Thyroid gland (tissue), 4 donors: ENCODE results near the gene NR2F1-AS1. TPM values are rescaled to one million over a fixed set of nuclear protein-coding genes. Genes with fewer than 3 reads are reported as not detected.

Source experiments
- DNase-seq, 2 donors: peaks; one replicate each; pipeline ENCODE4 v3.0.0-alpha.2; 2019
- H3K27ac ChIP-seq, 3 donors: fragments of 200-600 bp; sonication (generic); 1 replicate in 2 of 3; 2 replicates in 1 of 3; pipeline ENCODE4 v1.5.1; 2016 to 2019; ENCODE audit warnings: mild to moderate bottlenecking in 1 of 3, moderate library complexity in 1 of 3
- H3K27me3 ChIP-seq: fragments of 200-600 bp; sonication (generic); one replicate; pipeline ENCODE4 v1.5.1; 2019
- H3K36me3 ChIP-seq, 2 donors: fragments of 200-600 bp; sonication (generic); one replicate each; pipeline ENCODE4 v1.5.1; 2016 to 2019
- H3K4me1 ChIP-seq, 2 donors: fragments of 200-600 bp; sonication (generic); one replicate each; pipeline ENCODE4 v1.5.1; 2017 to 2019
- H3K4me3 ChIP-seq, 3 donors: fragments of 200-600 bp; sonication (generic); replicated peaks in 1 of 3; 1 replicate in 2 of 3; 2 replicates in 1 of 3; pipeline ENCODE4 v1.5.1; 2016; ENCODE audit warnings: mild to moderate bottlenecking in 1 of 3
- H3K9me3 ChIP-seq: fragments of 200-600 bp; sonication (generic); one replicate; pipeline ENCODE4 v1.5.1; 2017
- POLR2A ChIP-seq, 2 donors: fragments of 450-650 bp; IDR thresholded peaks; one replicate each; pipeline ENCODE4 v1.6.1; 2017; ENCODE audit warnings: antibody characterized with exemption in 2 of 2, mild to moderate bottlenecking in 2 of 2, moderate library complexity in 1 of 2
- WGBS, 2 donors: methylation state at CpG; one replicate each; pipeline ENCODE4 v1.1.5; 2017; 5-methylcytosine and 5-hydroxymethylcytosine counted together
- intact Hi-C: fragments of 100-400 bp; cut with DNase I; formaldehyde crosslinking; loops from one replicate; pipeline ENCODE4 v1.15.1; 2023
- total RNA-seq, 4 donors: library from RNA; depleted of rRNA; stranded (reverse); fragments of >200 nt; gene quantifications; one replicate each; pipeline ENCODE4 v1.2.3, GENCODE V29; 2016
- TF ChIP-seq, protein P1 (sequence below), 6 experiments: fragments of 200-600 bp in 3 of 6; fragments of 450-650 bp in 3 of 6; sonication (generic) in 3 of 6; IDR thresholded peaks; one replicate each; pipeline ENCODE4 v1.5.1; 2016 to 2019; ENCODE audit warnings: antibody characterized with exemption in 6 of 6, mild to moderate bottlenecking in 2 of 6, inconsistent platforms in 1 of 6, moderate library complexity in 1 of 6

Gene NR2F1-AS1
- total RNA-seq, 4 donors from 2014 or later = 4.1 to 13.8 (median 10.1) TPM

GRCh38 chr5:93600409-93601070 lies 19.5 kb upstream of the NR2F1-AS1 start:
- Histone ChIP-seq H3K27me3 (peaks cover 67% of the 10 kb centered on the region), H3K9me3 (no peaks in the 10 kb centered on the region), H3K27ac (no peak overlapping the region), H3K4me3 (no peak overlapping the region), H3K36me3 (no peaks in the 10 kb centered on the region), H3K4me1 (peaks cover 0 to 22% of the 10 kb centered on the region in 2 donors)
- WGBS, 2 donors = 25 to 27% methylated on average over 8 of the region's 8 CpGs
- TF ChIP-seq, protein P1, sequence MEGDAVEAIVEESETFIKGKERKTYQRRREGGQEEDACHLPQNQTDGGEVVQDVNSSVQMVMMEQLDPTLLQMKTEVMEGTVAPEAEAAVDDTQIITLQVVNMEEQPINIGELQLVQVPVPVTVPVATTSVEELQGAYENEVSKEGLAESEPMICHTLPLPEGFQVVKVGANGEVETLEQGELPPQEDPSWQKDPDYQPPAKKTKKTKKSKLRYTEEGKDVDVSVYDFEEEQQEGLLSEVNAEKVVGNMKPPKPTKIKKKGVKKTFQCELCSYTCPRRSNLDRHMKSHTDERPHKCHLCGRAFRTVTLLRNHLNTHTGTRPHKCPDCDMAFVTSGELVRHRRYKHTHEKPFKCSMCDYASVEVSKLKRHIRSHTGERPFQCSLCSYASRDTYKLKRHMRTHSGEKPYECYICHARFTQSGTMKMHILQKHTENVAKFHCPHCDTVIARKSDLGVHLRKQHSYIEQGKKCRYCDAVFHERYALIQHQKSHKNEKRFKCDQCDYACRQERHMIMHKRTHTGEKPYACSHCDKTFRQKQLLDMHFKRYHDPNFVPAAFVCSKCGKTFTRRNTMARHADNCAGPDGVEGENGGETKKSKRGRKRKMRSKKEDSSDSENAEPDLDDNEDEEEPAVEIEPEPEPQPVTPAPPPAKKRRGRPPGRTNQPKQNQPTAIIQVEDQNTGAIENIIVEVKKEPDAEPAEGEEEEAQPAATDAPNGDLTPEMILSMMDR (IDR thresholded peaks at IDR 0.05) = no peak
- TF ChIP-seq POLR2A (IDR thresholded peaks at IDR 0.05) = no peak
- intact Hi-C loops = loop anchor here (10.0 kb wide), 1 partner anchor 304 kb away; no protein-coding TSS in a partner anchor
- DNase-seq = no peak

GRCh38 chr5:93599399-93600120 lies 18.5 kb upstream of the NR2F1-AS1 start:
- intact Hi-C loops = loop anchor here (10.0 kb wide), 1 partner anchor 305 kb away; no protein-coding TSS in a partner anchor
- TF ChIP-seq, protein P1 (IDR thresholded peaks at IDR 0.05) = no peak
- TF ChIP-seq POLR2A (IDR thresholded peaks at IDR 0.05) = no peak
- H3K4me3 ChIP-seq = no peak overlapping the region
- WGBS, 2 donors = 17 to 38% methylated on average over 17 of the region's 17 CpGs
- H3K27ac ChIP-seq = no peak overlapping the region
- DNase-seq = no peak
- peaks cover 0 to 24% of the 10 kb centered on the region in 2 donors for H3K4me1 ChIP-seq
- H3K27me3 ChIP-seq = peaks cover 67% of the 10 kb centered on the region
- H3K9me3 ChIP-seq = no peaks in the 10 kb centered on the region
- no peaks in the 10 kb centered on the region for H3K36me3 ChIP-seq

- H3K4me3 ChIP-seq = no peak overlapping the region
- H3K36me3 ChIP-seq = no peaks in the 10 kb centered on the region
- 26 to 29% methylated on average over 5 of the region's 5 CpGs for WGBS, 2 donors
Measured at GRCh38 chr5:93599001-93599379, 18.0 kb upstream of the NR2F1-AS1 start.

GRCh38 chr5:93598091-93599000 lies 17.3 kb upstream of the NR2F1-AS1 start:
- Histone ChIP-seq H3K4me3 (no peak overlapping the region), H3K9me3 (no peaks in the 10 kb centered on the region), H3K36me3 (no peaks in the 10 kb centered on the region), H3K4me1 (peaks cover 0 to 16% of the 10 kb centered on the region in 2 donors), H3K27ac (no peak overlapping the region), H3K27me3 (peaks cover 67% of the 10 kb centered on the region)
- intact Hi-C loops = no loop called here
- WGBS, 2 donors = 29 to 46% methylated on average over 28 of the region's 28 CpGs
- no peak for TF ChIP-seq POLR2A (IDR thresholded peaks at IDR 0.05)
- TF ChIP-seq, protein P1 (IDR thresholded peaks at IDR 0.05) = no peak
- no peak for DNase-seq

More at GRCh38 chr5:93599001-93599379, 18.0 kb upstream of the NR2F1-AS1 start:
- intact Hi-C loops = no loop called here
- peaks cover 66% of the 10 kb centered on the region for H3K27me3 ChIP-seq
- H3K27ac ChIP-seq = no peak overlapping the region
- TF ChIP-seq, protein P1 (IDR thresholded peaks at IDR 0.05) = no peak
- TF ChIP-seq POLR2A (IDR thresholded peaks at IDR 0.05) = no peak
- peaks cover 0 to 18% of the 10 kb centered on the region in 2 donors for H3K4me1 ChIP-seq
- no peak for DNase-seq
- H3K9me3 ChIP-seq = no peaks in the 10 kb centered on the region
